Vagina (tissue), 2 donors: ENCODE measurements around the gene WBP2. TPM values are rescaled to one million over a fixed set of nuclear protein-coding genes. Genes with fewer than 3 reads are reported as not detected.

Experiments used
- DNase-seq, 2 donors: peaks; one replicate each; pipeline ENCODE4 v3.0.0-alpha.2; 2017; ENCODE audit errors: extremely low spot score in 2 of 2
- H3K27ac ChIP-seq: fragments of 200-600 bp; sonication (generic); one replicate; pipeline ENCODE4 v1.5.1; 2019
- H3K27me3 ChIP-seq: fragments of 200-600 bp; sonication (generic); one replicate; pipeline ENCODE4 v1.5.1; 2019
- H3K36me3 ChIP-seq, 2 donors: fragments of 200-600 bp; sonication (generic); one replicate each; pipeline ENCODE4 v1.5.1; 2017 to 2019
- H3K4me1 ChIP-seq: fragments of 200-600 bp; sonication (generic); one replicate; pipeline ENCODE4 v1.5.1; 2019
- H3K4me3 ChIP-seq, 2 donors: fragments of 200-600 bp; sonication (generic); 1 replicate in 1 of 2; 2 replicates in 1 of 2; pipeline ENCODE4 v1.5.1; 2016 to 2019
- H3K9me3 ChIP-seq: fragments of 200-600 bp; sonication (generic); one replicate; pipeline ENCODE4 v1.5.1; 2019
- CTCF ChIP-seq, 3 experiments: fragments of 450-650 bp in 2 of 3; fragments of 200-600 bp in 1 of 3; sonication (generic) in 1 of 3; IDR thresholded peaks; one replicate each; pipeline ENCODE4 v1.5.1; 2017 to 2019; ENCODE audit warnings: antibody characterized with exemption in 3 of 3, mild to moderate bottlenecking in 2 of 3, moderate library complexity in 2 of 3
- POLR2A ChIP-seq, 2 donors: fragments of 450-650 bp; IDR thresholded peaks; one replicate each; pipeline ENCODE4 v1.6.1; 2017; ENCODE audit warnings: antibody characterized with exemption in 2 of 2, mild to moderate bottlenecking in 2 of 2, moderate library complexity in 2 of 2
- POLR2AphosphoS5 ChIP-seq, 2 donors: sonication (generic); formaldehyde crosslinking; IDR thresholded peaks; one replicate each; pipeline ENCODE4 v1.9.0; 2017; ENCODE audit warnings: antibody characterized with exemption in 2 of 2, mild to moderate bottlenecking in 2 of 2, low read depth in 1 of 2; ENCODE audit not compliant: insufficient read depth in 1 of 2
- intact Hi-C: fragments of 100-400 bp; cut with DNase I; formaldehyde crosslinking; loops from one replicate; pipeline ENCODE4 v1.15.1; 2023
- total RNA-seq: library from RNA; depleted of rRNA; stranded (reverse); fragments of >200 nt; gene quantifications from one replicate; pipeline ENCODE4 v1.2.3, GENCODE V29; 2016

Gene WBP2
- total RNA-seq, 1 donor from 2014 or later = 54.3 TPM

GRCh38 chr17:75850928-75851692, 4.0 kb downstream of the WBP2 start:
- Histone ChIP-seq H3K9me3 (no peaks in the 10 kb centered on the region), H3K4me3 (no peak overlapping the region), H3K27ac (no peak overlapping the region), H3K4me1 (peaks cover 68% of the 10 kb centered on the region), H3K36me3 (peaks cover 8 to 59% of the 10 kb centered on the region in 2 donors), H3K27me3 (no peaks in the 10 kb centered on the region)
- intact Hi-C loops = no loop called here
- DNase-seq = no peak
- TF ChIP-seq POLR2A (IDR thresholded peaks at IDR 0.05) = no peak
- TF ChIP-seq POLR2AphosphoS5 (IDR thresholded peaks at IDR 0.05; ENCODE audit: insufficient read depth in 1 of 2, low read depth in 1 of 2) = no peak
- no peak for TF ChIP-seq CTCF (IDR thresholded peaks at IDR 0.05)

GRCh38 chr17:75849724-75850123, 5.4 kb downstream of the WBP2 start:
- Histone ChIP-seq H3K27ac (no peak overlapping the region), H3K27me3 (no peaks in the 10 kb centered on the region), H3K36me3 (peaks cover 8 to 60% of the 10 kb centered on the region in 2 donors), H3K4me3 (no peak overlapping the region), H3K9me3 (no peaks in the 10 kb centered on the region), H3K4me1 (peaks cover 80% of the 10 kb centered on the region)
- DNase-seq = no peak
- intact Hi-C loops = loop anchor here (5.0 kb wide), 2 partner anchors 43 to 72 kb away; a partner anchor contains a TSS
- no peak for TF ChIP-seq POLR2AphosphoS5 (IDR thresholded peaks at IDR 0.05; ENCODE audit: insufficient read depth in 1 of 2, low read depth in 1 of 2)
- TF ChIP-seq POLR2A (IDR thresholded peaks at IDR 0.05) = no peak

- H3K4me3 ChIP-seq = no peak overlapping the region
- no peaks in the 10 kb centered on the region for H3K27me3 ChIP-seq
- intact Hi-C loops = loop anchor here (5.0 kb wide), 2 partner anchors 43 to 72 kb away; a partner anchor contains a TSS
- H3K4me1 ChIP-seq = peaks cover 80% of the 10 kb centered on the region
- peaks cover 8 to 60% of the 10 kb centered on the region in 2 donors for H3K36me3 ChIP-seq
- no peak for TF ChIP-seq CTCF (IDR thresholded peaks at IDR 0.05)
- no peak for TF ChIP-seq POLR2A (IDR thresholded peaks at IDR 0.05)
- TF ChIP-seq POLR2AphosphoS5 (IDR thresholded peaks at IDR 0.05; ENCODE audit: insufficient read depth in 1 of 2, low read depth in 1 of 2) = no peak
- no peaks in the 10 kb centered on the region for H3K9me3 ChIP-seq
- no peak for DNase-seq
- peak overlapping the region; percentile 12 for H3K27ac ChIP-seq
These were observed 5.9 kb downstream of the WBP2 start for GRCh38 chr17:75849279-75849646.

GRCh38 chr17:75848523-75849278, 6.4 kb downstream of the WBP2 start:
- Histone ChIP-seq H3K4me1 (peaks cover 76% of the 10 kb centered on the region), H3K4me3 (no peak overlapping the region), H3K27me3 (no peaks in the 10 kb centered on the region), H3K36me3 (peaks cover 8 to 60% of the 10 kb centered on the region in 2 donors), H3K9me3 (no peaks in the 10 kb centered on the region), H3K27ac (peak overlapping the region; percentile 12)
- DNase-seq = no peak
- no peak for TF ChIP-seq POLR2A (IDR thresholded peaks at IDR 0.05)
- peak; percentile 57 to 70 for TF ChIP-seq POLR2AphosphoS5 (IDR thresholded peaks at IDR 0.05; ENCODE audit: insufficient read depth in 1 of 2, low read depth in 1 of 2)
- TF ChIP-seq CTCF (IDR thresholded peaks at IDR 0.05) = peak; percentile 11 to 45 (median 15)
- intact Hi-C loops = loop anchor here (5.0 kb wide), 2 partner anchors 44 to 71 kb away; a partner anchor contains a TSS

DNA sequence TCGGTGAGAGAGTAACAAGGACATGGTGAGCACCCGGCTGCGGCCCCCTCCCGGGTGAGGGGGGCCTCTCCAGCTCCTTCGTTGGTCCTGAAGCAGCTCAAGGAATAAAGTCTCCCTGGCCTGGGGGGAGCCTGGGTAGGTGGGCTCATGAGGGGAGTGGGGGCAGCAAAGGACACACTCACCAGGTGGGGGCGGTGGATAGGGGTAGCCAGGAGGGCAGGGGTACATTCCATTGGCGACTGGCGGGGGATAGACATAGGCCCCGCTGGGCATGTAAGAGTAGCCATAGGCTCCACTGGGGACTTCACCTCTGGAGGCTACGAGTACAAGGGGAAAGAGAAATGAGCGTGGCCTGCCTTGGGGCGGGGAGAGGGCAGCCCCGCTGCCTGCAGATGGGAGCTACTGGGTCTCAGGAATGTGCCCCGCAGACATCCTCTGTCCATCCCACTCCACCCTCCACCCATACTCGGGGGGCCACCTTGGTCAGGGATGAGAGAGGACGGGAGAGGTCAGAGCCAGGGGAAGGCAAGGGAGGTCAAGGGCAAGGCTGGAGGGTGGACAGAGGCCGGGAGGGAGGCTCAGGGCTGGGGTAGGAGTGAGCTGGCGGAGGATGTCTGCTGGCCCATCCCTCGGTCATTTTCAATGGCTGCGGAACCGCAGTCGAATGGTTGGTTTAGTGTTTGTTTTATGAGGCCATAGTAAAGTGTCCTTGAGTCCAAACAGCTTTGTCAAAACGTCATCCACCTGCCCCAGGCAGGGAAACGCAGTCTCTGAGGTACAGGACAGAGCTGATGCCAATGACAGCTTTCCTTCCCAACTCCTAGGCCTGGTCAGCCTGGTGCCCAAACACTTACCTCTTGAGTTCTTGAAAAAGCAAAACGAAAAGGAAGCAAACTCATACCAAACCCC, 7.3 kb downstream of the WBP2 start:
- Histone ChIP-seq H3K4me1 (peaks cover 67% of the 10 kb centered on the region), H3K27ac (peak overlapping the region; percentile 93), H3K36me3 (peaks cover 8 to 60% of the 10 kb centered on the region in 2 donors), H3K4me3 (no peak overlapping the region), H3K27me3 (no peaks in the 10 kb centered on the region), H3K9me3 (no peaks in the 10 kb centered on the region)
- TF ChIP-seq POLR2A (IDR thresholded peaks at IDR 0.05) = no peak
- TF ChIP-seq POLR2AphosphoS5 (IDR thresholded peaks at IDR 0.05; ENCODE audit: insufficient read depth in 1 of 2, low read depth in 1 of 2) = no peak
- no peak for TF ChIP-seq CTCF (IDR thresholded peaks at IDR 0.05)
- intact Hi-C loops = loop anchor here (5.0 kb wide), 2 partner anchors 44 to 71 kb away; a partner anchor contains a TSS
- no peak for DNase-seq
